HepG2 (cell line): Measurements from ENCODE around the gene TANC1. TPM values are rescaled to one million over a fixed set of nuclear protein-coding genes. Genes with fewer than 3 reads are reported as not detected.

Experiments used
- ATAC-seq: fragments of 200-7000 bp; cut with Tn5 transposase; 3 replicates; pipeline ENCODE4 v1.9.1; 2020; ENCODE audit warnings: mild to moderate bottlenecking, moderate library complexity
- BruUV-seq: library from RNA; stranded (reverse); fragments of 400-500 nt; replicated peaks from 2 replicates; lab custom pipeline; 2021; lab: Mats Ljungman, UMichigan
- CTCF ChIA-PET: fragments of 300-600 bp; formaldehyde crosslinking; extraction: SDS; loops from one replicate; lab custom pipeline; 2021; ENCODE audit warnings: low total read pairs, inconsistent platforms, low intra/inter-chr PET ratio; lab: Yijun Ruan, JAX
- POLR2A ChIA-PET: fragments of 350-600 bp; sonication (Branson Sonifier 250); formaldehyde crosslinking; loops from one replicate; lab custom pipeline; 2020; ENCODE audit warnings: antibody characterized with exemption, inconsistent platforms; lab: Yijun Ruan, JAX
- DNase-seq: peaks from one replicate; pipeline ENCODE4 v3.0.0-alpha.2; 2015; ENCODE audit warnings: low spot score
- FAIRE-seq: peaks from 3 replicates; lab custom pipeline; 2011; peaks lifted over from hg19 to GRCh38; lab: Jason Lieb, UNC
- H2AFZ ChIP-seq: one replicate; pipeline ENCODE4 v1.6.1; 2011; ENCODE audit warnings: low read length, inconsistent platforms
- H3K27ac ChIP-seq: fragments of 300-600 bp; 3 replicates; pipeline ENCODE4 v1.8.0; 2011; ENCODE audit warnings: mixed run types, mild to moderate bottlenecking, mixed read lengths, low read length, inconsistent platforms; ENCODE audit not compliant: insufficient read depth; ENCODE audit errors: extremely low read length
- H3K27me3 ChIP-seq, 2 experiments: fragments of 200-600 bp in 1 of 2; 2 replicates in 1 of 2; 3 replicates in 1 of 2; pipeline versions ENCODE4 v1.6.0 to v1.8.0; 2011; ENCODE audit warnings: low read length in 2 of 2, mild to moderate bottlenecking in 2 of 2, moderate library complexity in 2 of 2, inconsistent platforms in 1 of 2; ENCODE audit not compliant: insufficient read depth in 2 of 2, control insufficient read depth in 1 of 2
- H3K36me3 ChIP-seq, 2 experiments: fragments of 200-600 bp in 1 of 2; replicated peaks in 1 of 2; 2 replicates in 1 of 2; 3 replicates in 1 of 2; pipeline versions ENCODE4 v1.5.1 to v1.8.0; 2011; ENCODE audit warnings: low read length in 2 of 2, inconsistent platforms in 1 of 2; ENCODE audit not compliant: insufficient read depth in 2 of 2, control insufficient read depth in 1 of 2
- H3K4me1 ChIP-seq: 2 replicates; pipeline ENCODE4 v1.5.1; 2012; ENCODE audit warnings: low read length, inconsistent platforms; ENCODE audit not compliant: insufficient read depth
- H3K4me2 ChIP-seq: 2 replicates; pipeline ENCODE4 v1.6.0; 2011; ENCODE audit warnings: low read depth, low read length, inconsistent platforms
- H3K4me3 ChIP-seq, 3 experiments: fragments of 200-600 bp in 1 of 3; sonication (generic), shearing (Covaris generic) in 1 of 3; replicated peaks in 1 of 3; 2 replicates each; pipeline ENCODE4 v1.5.1; 2011 to 2016; ENCODE audit warnings: low read length in 3 of 3, inconsistent platforms in 2 of 3, low read depth in 2 of 3, mild to moderate bottlenecking in 2 of 3, control low read depth in 1 of 3, mixed read lengths in 1 of 3; ENCODE audit not compliant: insufficient read depth in 1 of 3
- H3K79me2 ChIP-seq: one replicate; pipeline ENCODE4 v1.6.1; 2011; ENCODE audit warnings: low read length, inconsistent platforms; ENCODE audit not compliant: insufficient read depth
- H3K9ac ChIP-seq: 2 replicates; pipeline ENCODE4 v1.6.0; 2011; ENCODE audit warnings: mild to moderate bottlenecking, low read depth, low read length, inconsistent platforms; ENCODE audit not compliant: insufficient read depth
- H3K9me3 ChIP-seq: 2 replicates; pipeline ENCODE4 v1.5.1; 2012; ENCODE audit warnings: mild to moderate bottlenecking, low read length
- H4K20me1 ChIP-seq: 2 replicates; pipeline ENCODE4 v1.6.0; 2011; ENCODE audit warnings: inconsistent platforms, mild to moderate bottlenecking, low read length, moderate library complexity; ENCODE audit not compliant: insufficient read depth
- BCL6 ChIP-seq: IDR thresholded peaks from 2 replicates; pipeline ENCODE4 v1.6.1; 2016; ENCODE audit warnings: missing genetic modification reagents, missing compliant biosample characterization
- CSRNP1 ChIP-seq: sonication (generic); formaldehyde crosslinking; IDR thresholded peaks from 2 replicates; pipeline ENCODE4 v1.8.1; 2023; ENCODE audit warnings: mild to moderate bottlenecking, missing genetic modification reagents
- FOSL1 ChIP-seq: sonication (generic); formaldehyde crosslinking; IDR thresholded peaks from 2 replicates; pipeline ENCODE4 v1.9.0; 2021; ENCODE audit warnings: missing genetic modification reagents, borderline replicate concordance
- FOXK1 ChIP-seq: sonication (generic); formaldehyde crosslinking; IDR thresholded peaks from 2 replicates; pipeline ENCODE4 v1.4.0; 2020; ENCODE audit warnings: low read depth, missing genetic modification reagents, borderline replicate concordance
- MAFF ChIP-seq: IDR thresholded peaks from 2 replicates; pipeline ENCODE4 v1.6.1; 2011; ENCODE audit warnings: low read depth, low read length, improper control_type of control experiment
- MAFK ChIP-seq, 2 experiments: IDR thresholded peaks in 1 of 2; conservative IDR thresholded peaks in 1 of 2; 2 replicates each; pipeline ENCODE4 v1.6.1; 2011; ENCODE audit warnings: improper control_type of control experiment in 2 of 2, low read length in 2 of 2
- MED8 ChIP-seq: sonication (generic); formaldehyde crosslinking; IDR thresholded peaks from 2 replicates; pipeline ENCODE4 v1.8.1; 2023; ENCODE audit warnings: mild to moderate bottlenecking, missing genetic modification reagents; ENCODE audit not compliant: insufficient replicate concordance
- MIXL1 ChIP-seq: IDR thresholded peaks from 2 replicates; pipeline ENCODE4 v1.6.1; 2016
- NKX3-1 ChIP-seq: sonication (generic); formaldehyde crosslinking; IDR thresholded peaks from 2 replicates; pipeline ENCODE4 v1.5.0; 2020; ENCODE audit warnings: missing genetic modification reagents
- ONECUT2 ChIP-seq: sonication (generic); formaldehyde crosslinking; IDR thresholded peaks from 2 replicates; pipeline ENCODE4 v1.4.0; 2020; ENCODE audit warnings: missing genetic modification reagents
- WGBS: methylation state at CpG from one replicate; pipeline ENCODE4 v1.1.6; 2017; ENCODE audit warnings: low lambda C conversion rate; 5-methylcytosine and 5-hydroxymethylcytosine counted together
- in situ Hi-C: cut with HindIII; loops from 2 replicates; pipeline ENCODE4 v1.10.0; 2017; ENCODE audit warnings: low pct_unique_long_range_greater_than_20kb; ENCODE audit not compliant: extremely low pct_ligation_motif_present
- intact Hi-C: fragments of 100-400 bp; cut with micrococcal nuclease; formaldehyde crosslinking; loops from one replicate; pipeline ENCODE4 v1.10.0; 2022; ENCODE audit not compliant: unreplicated experiment
- polyA plus RNA-seq, 8 experiments: library from polyadenylated mRNA; depleted of rRNA in 3 of 8; stranded (reverse) in 7 of 8; unstranded in 1 of 8; fragments of >200 nt; fragmentation: Illumina TruSeq in 4 of 8; extraction: Trizol in 4 of 8; gene quantifications; 2 replicates each; pipeline versions ENCODE4 v1.2.1 to v1.2.3, GENCODE V29; 2011 to 2016; ENCODE audit warnings: low read depth in 4 of 8, missing spikeins in 1 of 8, mixed read lengths in 1 of 8; ENCODE audit not compliant: insufficient read depth in 1 of 8
- total RNA-seq, 5 experiments: library from RNA; depleted of rRNA; stranded (reverse); fragments of >200 nt; fragmentation: Illumina TruSeq; extraction: Trizol; gene quantifications; 2 replicates each; pipeline ENCODE4 v1.2.3, GENCODE V29; 2016; ENCODE audit warnings: low read depth in 1 of 5
- TF ChIP-seq, protein P1 (sequence below): sonication (generic); formaldehyde crosslinking; IDR thresholded peaks from 2 replicates; pipeline ENCODE4 v1.4.0; 2020; ENCODE audit warnings: mild to moderate bottlenecking, missing genetic modification reagents
- TF ChIP-seq, protein P2 (sequence below): sonication (generic); formaldehyde crosslinking; IDR thresholded peaks from 2 replicates; pipeline ENCODE4 v1.5.0; 2020; ENCODE audit warnings: mild to moderate bottlenecking, missing genetic modification reagents, moderate library complexity
- TF ChIP-seq, protein P3 (sequence below): IDR thresholded peaks from 2 replicates; pipeline ENCODE4 v1.6.1; 2016; ENCODE audit warnings: low read depth, borderline replicate concordance

TANC1 gene
- total and polyA plus RNA-seq, 2 of the 13 experiments (the other 11 are each of a cell fraction or from before 2014, with no cell fraction given) = 2.3 to 5.6 TPM

GRCh38 chr2:159246325-159246988 is 278.0 kb downstream of the TANC1 start:
- Histone ChIP-seq H3K27ac (no peak overlapping the region), H3K79me2 (no peaks in the 10 kb centered on the region), H3K27me3 (no peaks in the 10 kb centered on the region), H3K4me1 (no peaks in the 10 kb centered on the region), H3K9me3 (no peaks in the 10 kb centered on the region), H2AFZ (no peak overlapping the region), H3K9ac (no peak overlapping the region), H4K20me1 (no peaks in the 10 kb centered on the region), H3K4me3 (no peak overlapping the region), H3K4me2 (no peak overlapping the region), H3K36me3 (peaks cover 2 to 11% of the 10 kb centered on the region in 2 experiments; a peak in 2 of 5 replicates)
- ChIA-PET POLR2A (interaction anchor here (0.7 kb wide), 1 partner anchor 37 kb away, joined by 4 read pairs; no protein-coding TSS in a partner anchor), CTCF (no interaction called here)
- intact Hi-C loops (no loop called here), in situ Hi-C loops (no loop called here)
- no TSS peak for BruUV-seq
- WGBS = 94% methylated on average over 7 of the region's 7 CpGs
- DNase-seq = no peak
- no peak for ATAC-seq
- TF ChIP-seq MAFF = peak; percentile 62; the same call in 1 of the 2 replicates
- peak; percentile 47 to 73; a peak in 3 of 4 replicates for TF ChIP-seq MAFK (conservative IDR thresholded peaks at IDR 0.05 in 1 of 2, IDR thresholded peaks at IDR 0.05 in 1 of 2; ENCODE audit: low read length in 2 of 2)
- TF ChIP-seq ONECUT2 (CRISPR knock-in tag) = no peak
- no peak for FAIRE-seq

DNA sequence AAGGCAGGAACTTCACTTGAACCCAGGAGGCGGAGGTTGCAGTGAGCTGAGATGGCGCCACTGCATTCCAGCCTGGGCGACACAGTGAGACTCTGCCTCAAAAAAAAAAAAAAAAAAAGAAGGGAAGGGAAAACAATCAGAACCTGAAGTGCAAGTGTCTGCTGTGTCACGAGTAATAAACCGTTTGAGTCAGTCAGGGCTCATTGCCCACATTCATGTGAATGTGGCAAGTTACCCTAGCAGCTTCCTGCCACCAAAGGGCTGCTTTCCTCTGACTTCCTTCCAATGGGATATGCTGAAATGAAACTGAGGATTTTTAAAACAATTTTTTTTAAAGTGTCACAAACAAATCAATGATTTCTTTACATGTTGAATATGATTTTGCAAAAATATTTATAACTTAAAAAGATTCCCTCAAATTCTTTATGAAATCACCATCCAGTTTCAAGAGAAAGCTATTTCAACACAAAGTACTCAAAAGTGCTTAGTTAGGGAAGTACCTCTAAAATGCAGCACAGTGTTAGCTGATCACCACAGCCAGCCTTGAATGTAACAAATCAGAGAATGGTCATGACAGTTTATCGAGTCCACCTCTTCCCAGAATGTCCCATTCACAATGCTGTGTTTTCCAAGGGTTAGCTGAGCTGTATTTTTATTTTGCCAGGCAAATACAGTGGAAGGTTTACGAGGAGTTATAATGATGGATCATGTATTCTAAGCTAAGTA is 281.7 kb downstream of the TANC1 start:
- WGBS = 96% methylated on average over 7 of the region's 7 CpGs
- POLR2A ChIA-PET = no interaction called here
- H3K4me2 ChIP-seq = no peak overlapping the region
- in situ Hi-C loops (no loop called here), intact Hi-C loops (no loop called here)
- no TSS peak for BruUV-seq
- no peak overlapping the region for H3K4me3 ChIP-seq
- H3K9me3 ChIP-seq = no peaks in the 10 kb centered on the region
- FAIRE-seq (no peak), ATAC-seq (no peak), DNase-seq (no peak)
- H2AFZ ChIP-seq = no peak overlapping the region
- no peaks in the 10 kb centered on the region for H3K79me2 ChIP-seq
- H3K27ac ChIP-seq = no peak overlapping the region
- CTCF ChIA-PET = no interaction called here
- H3K36me3 ChIP-seq = peaks cover 2 to 13% of the 10 kb centered on the region in 2 experiments; a peak in 3 of 5 replicates
- H3K27me3 ChIP-seq = no peaks in the 10 kb centered on the region
- no peaks in the 10 kb centered on the region for H4K20me1 ChIP-seq
- no peak overlapping the region for H3K9ac ChIP-seq
- H3K4me1 ChIP-seq = no peaks in the 10 kb centered on the region
- TF ChIP-seq BCL6 (no peak), FOSL1 (CRISPR knock-in tag) (no peak), NKX3-1 (CRISPR knock-in tag) (no peak), MED8 (CRISPR knock-in tag) (no peak), MIXL1 (CRISPR knock-in tag) (no peak), CSRNP1 (CRISPR knock-in tag) (no peak), FOXK1 (CRISPR knock-in tag) (no peak)
- TF ChIP-seq, protein P1, sequence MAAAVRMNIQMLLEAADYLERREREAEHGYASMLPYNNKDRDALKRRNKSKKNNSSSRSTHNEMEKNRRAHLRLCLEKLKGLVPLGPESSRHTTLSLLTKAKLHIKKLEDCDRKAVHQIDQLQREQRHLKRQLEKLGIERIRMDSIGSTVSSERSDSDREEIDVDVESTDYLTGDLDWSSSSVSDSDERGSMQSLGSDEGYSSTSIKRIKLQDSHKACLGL = no peak
- TF ChIP-seq, protein P2, sequence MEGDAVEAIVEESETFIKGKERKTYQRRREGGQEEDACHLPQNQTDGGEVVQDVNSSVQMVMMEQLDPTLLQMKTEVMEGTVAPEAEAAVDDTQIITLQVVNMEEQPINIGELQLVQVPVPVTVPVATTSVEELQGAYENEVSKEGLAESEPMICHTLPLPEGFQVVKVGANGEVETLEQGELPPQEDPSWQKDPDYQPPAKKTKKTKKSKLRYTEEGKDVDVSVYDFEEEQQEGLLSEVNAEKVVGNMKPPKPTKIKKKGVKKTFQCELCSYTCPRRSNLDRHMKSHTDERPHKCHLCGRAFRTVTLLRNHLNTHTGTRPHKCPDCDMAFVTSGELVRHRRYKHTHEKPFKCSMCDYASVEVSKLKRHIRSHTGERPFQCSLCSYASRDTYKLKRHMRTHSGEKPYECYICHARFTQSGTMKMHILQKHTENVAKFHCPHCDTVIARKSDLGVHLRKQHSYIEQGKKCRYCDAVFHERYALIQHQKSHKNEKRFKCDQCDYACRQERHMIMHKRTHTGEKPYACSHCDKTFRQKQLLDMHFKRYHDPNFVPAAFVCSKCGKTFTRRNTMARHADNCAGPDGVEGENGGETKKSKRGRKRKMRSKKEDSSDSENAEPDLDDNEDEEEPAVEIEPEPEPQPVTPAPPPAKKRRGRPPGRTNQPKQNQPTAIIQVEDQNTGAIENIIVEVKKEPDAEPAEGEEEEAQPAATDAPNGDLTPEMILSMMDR = no peak
- TF ChIP-seq, protein P3, sequence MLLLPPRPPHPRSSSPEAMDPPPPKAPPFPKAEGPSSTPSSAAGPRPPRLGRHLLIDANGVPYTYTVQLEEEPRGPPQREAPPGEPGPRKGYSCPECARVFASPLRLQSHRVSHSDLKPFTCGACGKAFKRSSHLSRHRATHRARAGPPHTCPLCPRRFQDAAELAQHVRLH (CRISPR knock-in tag) = no peak
